Effector memory CD4-positive, alpha-beta T cell (primary cell): Measurements from ENCODE around the gene BDKRB1.

ENCODE experiments used
- DNase-seq, 3 donors: peaks; one replicate each; pipeline ENCODE4 v3.0.0-alpha.2; 2020
- H3K27ac ChIP-seq: 2 replicates; pipeline ENCODE4 v1.7.0; 2013; ENCODE audit warnings: mild to moderate bottlenecking, low read length, moderate library complexity; ENCODE audit not compliant: insufficient read depth, poor library complexity, severe bottlenecking
- H3K27me3 ChIP-seq: replicated peaks from 2 replicates; pipeline ENCODE4 v1.7.0; 2013; ENCODE audit warnings: mild to moderate bottlenecking, low read length; ENCODE audit not compliant: insufficient read depth, control insufficient read depth, poor library complexity, severe bottlenecking
- H3K36me3 ChIP-seq: 2 replicates; pipeline ENCODE4 v1.7.0; 2013; ENCODE audit warnings: mild to moderate bottlenecking, low read length, moderate library complexity; ENCODE audit not compliant: control insufficient read depth, insufficient read depth
- H3K4me1 ChIP-seq: 2 replicates; pipeline ENCODE4 v1.7.0; 2013; ENCODE audit warnings: low read length, mild to moderate bottlenecking; ENCODE audit not compliant: control insufficient read depth, insufficient read depth, poor library complexity, severe bottlenecking
- H3K4me3 ChIP-seq: 2 replicates; pipeline ENCODE4 v1.7.0; 2013; ENCODE audit warnings: low read length, low read depth, mild to moderate bottlenecking; ENCODE audit not compliant: insufficient read depth, poor library complexity, severe bottlenecking
- H3K9me3 ChIP-seq: 2 replicates; pipeline ENCODE4 v1.7.0; 2013; ENCODE audit warnings: mild to moderate bottlenecking, low read length, moderate library complexity; ENCODE audit not compliant: control insufficient read depth

BDKRB1 gene

DNA sequence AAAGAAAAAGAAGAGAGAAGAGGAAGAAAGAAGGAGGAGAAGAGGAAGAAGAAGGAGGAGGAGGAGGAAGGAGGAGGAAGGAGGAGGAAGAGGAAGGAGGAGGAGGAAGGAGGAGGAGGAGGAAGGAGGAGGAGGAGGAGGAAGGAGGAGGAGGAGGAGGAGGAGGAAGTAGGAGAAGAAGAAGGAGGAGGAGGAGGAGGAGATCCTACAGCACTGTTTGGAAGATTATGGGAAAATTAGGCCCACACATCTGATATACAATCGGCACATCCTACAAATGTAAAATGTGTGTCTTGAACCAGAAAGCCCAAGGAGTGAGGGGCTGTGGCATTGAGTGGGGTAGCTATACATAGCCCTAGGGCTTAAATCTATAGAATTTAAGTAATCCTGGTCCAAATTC, 39.4 kb upstream of the BDKRB1 start:
- Histone ChIP-seq H3K9me3 (no peaks in the 10 kb centered on the region), H3K27ac (no peak overlapping the region), H3K36me3 (no peaks in the 10 kb centered on the region), H3K4me3 (no peak overlapping the region), H3K4me1 (no peaks in the 10 kb centered on the region), H3K27me3 (no peaks in the 10 kb centered on the region)
- DNase-seq: no peak

DNA sequence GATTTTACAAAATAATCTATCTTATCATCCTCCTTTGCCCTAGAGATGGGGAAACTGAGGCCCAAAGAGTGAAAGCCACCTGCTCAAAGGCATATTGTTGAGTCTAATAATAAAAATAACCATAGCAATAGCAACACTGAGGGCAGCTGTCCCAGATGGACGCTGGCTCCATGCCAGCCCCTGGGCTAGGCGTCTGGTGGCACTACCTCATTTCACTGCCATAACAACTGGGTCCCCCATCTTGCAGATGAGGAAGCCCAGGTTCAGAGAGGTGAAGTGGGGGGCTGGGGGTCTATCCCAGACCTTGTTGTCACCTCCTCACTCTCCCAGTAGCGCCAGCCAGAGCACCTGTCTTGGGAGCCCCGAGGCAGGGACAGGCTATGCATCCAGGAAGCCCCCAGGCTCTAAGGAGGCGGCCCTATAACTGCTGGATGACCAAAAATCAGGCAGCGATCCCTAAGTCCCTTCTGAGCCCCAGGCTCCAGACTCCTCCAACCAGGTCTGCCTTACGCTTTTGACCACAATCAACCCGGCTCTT, 38.6 kb upstream of the BDKRB1 start:
- H3K4me1 ChIP-seq: no peaks in the 10 kb centered on the region
- no peaks in the 10 kb centered on the region for H3K36me3 ChIP-seq
- no peak overlapping the region for H3K4me3 ChIP-seq
- no peaks in the 10 kb centered on the region for H3K9me3 ChIP-seq
- no peak for DNase-seq
- H3K27ac ChIP-seq: no peak overlapping the region
- H3K27me3 ChIP-seq: no peaks in the 10 kb centered on the region

DNA sequence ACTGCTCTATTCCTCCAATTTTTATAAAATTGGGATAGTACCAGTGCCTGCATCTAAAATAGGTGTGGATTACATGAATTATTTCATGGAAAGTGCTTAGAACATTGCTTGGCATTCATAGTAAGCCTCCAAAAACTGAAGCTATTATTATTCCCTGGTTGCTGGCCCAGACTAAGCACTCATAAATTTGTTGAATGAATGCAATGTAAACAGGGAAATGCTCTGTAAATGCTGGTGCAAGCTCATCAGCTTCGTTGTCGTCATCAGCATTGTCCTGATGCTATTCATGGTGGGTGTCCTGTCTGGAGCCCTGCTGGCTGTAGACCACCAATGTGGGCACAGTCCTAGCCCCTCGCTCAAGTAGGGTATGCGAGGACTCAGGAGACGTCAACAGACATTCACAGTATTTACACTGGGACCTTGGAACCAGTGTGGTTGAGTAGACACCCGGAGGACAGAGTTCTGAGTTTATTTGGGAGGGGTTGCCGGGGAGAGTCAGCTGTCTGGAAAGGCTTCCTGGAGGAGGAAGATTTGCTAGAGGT, 34.8 kb upstream of the BDKRB1 start:
- DNase-seq: no peak
- no peak overlapping the region for H3K27ac ChIP-seq
- H3K27me3 ChIP-seq: no peaks in the 10 kb centered on the region
- no peaks in the 10 kb centered on the region for H3K9me3 ChIP-seq
- no peak overlapping the region for H3K4me3 ChIP-seq
- H3K36me3 ChIP-seq: no peaks in the 10 kb centered on the region
- H3K4me1 ChIP-seq: no peaks in the 10 kb centered on the region

DNA sequence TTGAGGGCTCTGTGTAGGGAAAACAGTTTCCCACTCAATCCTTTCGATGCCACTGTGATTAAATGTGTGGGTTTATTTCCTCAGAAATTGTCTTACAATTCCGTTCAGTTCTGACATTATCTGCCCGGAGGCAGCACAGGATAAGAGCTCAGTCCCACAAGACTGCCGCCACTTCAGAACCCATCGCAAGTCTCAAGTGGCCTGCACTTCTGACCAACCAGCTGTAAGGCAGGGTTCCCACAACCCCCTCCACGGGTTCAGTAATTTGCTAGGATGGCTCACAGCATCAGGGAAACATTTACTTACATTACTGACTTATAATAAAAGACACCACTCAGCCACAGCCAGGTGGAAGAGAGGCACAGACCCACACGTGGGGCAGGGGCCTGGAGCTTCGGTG, 34.2 kb upstream of the BDKRB1 start:
- Histone ChIP-seq H3K4me1 (no peaks in the 10 kb centered on the region), H3K4me3 (no peak overlapping the region), H3K27me3 (no peaks in the 10 kb centered on the region), H3K36me3 (no peaks in the 10 kb centered on the region), H3K27ac (no peak overlapping the region), H3K9me3 (no peaks in the 10 kb centered on the region)
- no peak for DNase-seq

DNA sequence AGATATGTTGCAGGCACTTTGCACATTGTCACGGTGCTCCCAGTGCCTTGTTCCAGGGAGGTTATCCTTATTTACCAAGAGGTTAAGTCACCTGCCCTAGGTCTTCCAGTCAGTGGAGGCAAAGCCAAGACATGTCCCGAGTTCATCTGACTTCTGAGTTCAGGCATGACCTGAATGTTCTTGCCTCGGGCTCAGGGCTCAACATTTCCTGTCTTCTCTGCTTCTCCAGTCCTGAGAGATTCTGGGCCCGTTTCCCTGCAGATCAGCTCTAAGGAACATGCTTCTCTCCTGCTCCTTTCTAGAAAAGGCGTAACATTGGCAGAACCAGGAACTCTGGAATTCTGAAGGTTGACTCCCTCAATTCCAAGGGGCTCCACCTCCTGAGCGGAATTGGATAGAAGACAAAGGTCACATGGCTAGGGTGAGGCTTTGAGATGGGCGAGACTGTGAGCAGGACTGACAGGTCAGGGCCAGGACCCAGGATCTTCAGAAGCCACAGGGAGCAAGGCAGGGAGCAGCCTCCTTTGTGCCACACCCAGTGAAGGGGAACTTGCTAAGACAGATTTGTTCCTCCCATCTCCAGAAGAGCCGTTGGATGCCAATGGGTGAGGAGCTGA, 31.4 kb upstream of the BDKRB1 start:
- no peak overlapping the region for H3K4me3 ChIP-seq
- no peak for DNase-seq

DNA sequence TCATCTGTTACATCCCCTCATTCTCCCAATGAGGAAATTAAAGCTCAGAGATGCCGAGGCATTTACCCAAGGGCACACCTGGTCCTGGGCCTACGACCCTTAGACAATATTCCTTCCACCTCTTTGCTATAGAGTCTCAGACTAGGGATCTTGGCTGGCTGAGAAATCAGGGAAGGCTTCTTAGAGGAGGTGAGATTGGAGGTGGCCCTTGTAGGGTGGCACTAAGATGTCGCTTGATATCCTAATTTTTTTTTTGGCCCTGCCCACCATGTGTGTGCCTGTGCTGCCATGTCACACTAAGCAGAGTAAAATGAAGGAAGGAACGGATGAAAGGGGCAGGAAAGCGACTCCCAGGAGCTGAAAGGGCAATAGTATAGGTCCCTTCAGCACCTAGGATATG, 30.8 kb upstream of the BDKRB1 start:
- Histone ChIP-seq H3K36me3 (no peaks in the 10 kb centered on the region), H3K9me3 (no peaks in the 10 kb centered on the region), H3K27ac (no peak overlapping the region), H3K4me1 (no peaks in the 10 kb centered on the region), H3K27me3 (no peaks in the 10 kb centered on the region), H3K4me3 (no peak overlapping the region)
- DNase-seq: no peak

More for the DNA sequence above, 31.4 kb upstream of the BDKRB1 start:
- H3K4me1 ChIP-seq: no peaks in the 10 kb centered on the region
- H3K36me3 ChIP-seq: no peaks in the 10 kb centered on the region
- no peaks in the 10 kb centered on the region for H3K27me3 ChIP-seq
- no peak overlapping the region for H3K27ac ChIP-seq
- no peaks in the 10 kb centered on the region for H3K9me3 ChIP-seq

DNA sequence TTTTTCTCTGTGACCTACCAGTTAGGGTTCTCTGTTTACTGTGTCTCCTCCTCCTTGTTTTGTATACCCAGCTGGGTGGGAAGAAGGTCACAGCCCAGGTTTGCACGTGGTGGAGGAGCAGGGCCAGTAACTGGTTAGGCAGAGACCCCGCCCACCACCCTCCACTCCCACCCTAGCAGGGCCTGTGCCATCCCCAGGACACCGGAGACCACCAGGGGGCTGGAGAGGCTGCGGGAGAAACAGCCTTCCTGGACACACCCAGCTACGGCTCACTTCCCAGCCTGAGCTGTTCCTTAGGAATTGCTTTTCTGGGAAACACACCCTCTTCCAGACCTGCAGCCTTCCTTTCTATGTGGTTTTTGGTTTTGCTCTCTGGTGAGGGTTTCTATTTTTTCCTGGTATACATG, 30.3 kb upstream of the BDKRB1 start:
- no peaks in the 10 kb centered on the region for H3K9me3 ChIP-seq
- H3K27me3 ChIP-seq: no peaks in the 10 kb centered on the region
- H3K4me1 ChIP-seq: no peaks in the 10 kb centered on the region
- no peak overlapping the region for H3K27ac ChIP-seq
- no peak overlapping the region for H3K4me3 ChIP-seq
- H3K36me3 ChIP-seq: no peaks in the 10 kb centered on the region
- no peak for DNase-seq

DNA sequence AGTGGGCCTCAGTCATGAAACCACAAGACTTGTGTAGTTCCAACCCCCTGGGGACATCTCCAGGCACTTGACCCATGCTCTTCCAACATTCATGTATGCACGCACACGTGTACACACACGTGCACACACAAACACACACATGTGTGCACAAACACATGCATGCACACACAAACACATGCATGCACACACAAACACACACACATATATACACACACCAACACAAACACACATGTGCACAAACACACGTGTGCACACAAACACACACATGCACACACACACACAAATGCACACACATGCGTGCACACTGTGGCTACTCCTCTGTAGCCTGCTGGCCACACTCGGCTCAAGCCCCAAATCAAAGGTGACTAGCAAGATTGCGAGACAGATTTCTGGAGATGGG, 28.6 kb upstream of the BDKRB1 start:
- no peaks in the 10 kb centered on the region for H3K9me3 ChIP-seq
- no peak overlapping the region for H3K27ac ChIP-seq
- no peak overlapping the region for H3K4me3 ChIP-seq
- H3K4me1 ChIP-seq: no peaks in the 10 kb centered on the region
- H3K36me3 ChIP-seq: no peaks in the 10 kb centered on the region
- no peak for DNase-seq
- no peaks in the 10 kb centered on the region for H3K27me3 ChIP-seq

DNA sequence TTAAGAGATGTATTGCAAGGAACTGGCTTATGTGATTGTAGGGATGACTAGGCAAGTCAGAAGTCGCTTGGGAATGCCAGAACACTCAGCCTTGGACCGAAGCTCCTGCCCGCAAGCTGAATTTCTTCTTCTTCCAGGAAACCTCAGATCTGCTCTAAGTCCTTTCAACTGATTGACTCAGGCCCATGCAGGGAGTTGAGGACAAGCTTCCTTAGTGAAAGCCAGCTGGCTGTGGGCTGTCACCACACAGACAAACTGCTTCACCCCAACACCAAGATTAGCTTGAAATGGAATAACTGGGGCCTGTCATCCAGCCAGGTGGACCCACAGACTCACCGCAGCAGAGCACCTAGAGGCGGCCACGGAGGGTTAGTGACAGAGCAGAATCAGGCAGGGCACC, 26.7 kb upstream of the BDKRB1 start:
- no peak overlapping the region for H3K27ac ChIP-seq
- H3K9me3 ChIP-seq: no peaks in the 10 kb centered on the region
- H3K4me3 ChIP-seq: no peak overlapping the region
- no peaks in the 10 kb centered on the region for H3K4me1 ChIP-seq
- H3K36me3 ChIP-seq: no peaks in the 10 kb centered on the region
- H3K27me3 ChIP-seq: no peaks in the 10 kb centered on the region
- no peak for DNase-seq

DNA sequence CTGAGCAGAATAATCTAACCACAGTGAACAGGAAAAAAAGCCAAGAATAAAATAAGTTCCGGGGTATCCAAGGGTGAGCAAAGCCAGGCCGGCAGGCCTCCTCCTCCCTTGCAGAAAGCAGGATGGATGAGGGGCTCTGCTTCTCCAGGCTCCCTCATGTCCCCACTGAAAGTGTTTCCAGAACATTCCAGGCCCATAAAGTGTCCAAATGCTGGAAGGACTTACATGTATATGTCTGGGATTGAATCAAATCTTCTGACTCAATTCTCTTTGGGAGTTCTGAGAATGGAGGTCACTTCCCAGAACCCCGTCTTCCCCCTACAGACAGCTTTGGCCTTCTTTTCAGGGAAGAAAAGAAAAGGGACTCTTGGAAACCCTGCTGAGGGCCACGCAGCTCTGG, 25.0 kb upstream of the BDKRB1 start:
- Histone ChIP-seq H3K9me3 (no peaks in the 10 kb centered on the region), H3K36me3 (no peaks in the 10 kb centered on the region), H3K27me3 (no peaks in the 10 kb centered on the region), H3K4me1 (no peaks in the 10 kb centered on the region), H3K4me3 (no peak overlapping the region), H3K27ac (no peak overlapping the region)
- no peak for DNase-seq
